HG02981 (cell line): ENCODE measurements around the gene DOCK4.

ENCODE experiments used
- ATAC-seq: cut with Tn5 transposase; IDR thresholded peaks from one replicate; pipeline ENCODE4 v1.9.1; 2021; ENCODE audit warnings: mild to moderate bottlenecking, moderate library complexity; ENCODE audit not compliant: unreplicated experiment

The DOCK4 gene

GRCh38 chr7:112193915-112194502 is 12.2 kb downstream of the DOCK4 start:
- ATAC-seq = no peak

- no peak for ATAC-seq
Measured at GRCh38 chr7:112192236-112193154, 13.7 kb downstream of the DOCK4 start.

- ATAC-seq = no peak
Measured at GRCh38 chr7:112190120-112190519, 16.1 kb downstream of the DOCK4 start.

- no peak for ATAC-seq
Measured at GRCh38 chr7:112189691-112190090, 16.5 kb downstream of the DOCK4 start.

GRCh38 chr7:112188257-112188656 is 17.9 kb downstream of the DOCK4 start:
- ATAC-seq = no peak

GRCh38 chr7:112186300-112186699 is 19.9 kb downstream of the DOCK4 start:
- no peak for ATAC-seq

GRCh38 chr7:112185005-112185834 is 21.0 kb downstream of the DOCK4 start:
- no peak for ATAC-seq

- no peak for ATAC-seq
Measured at GRCh38 chr7:112184455-112184854, 21.7 kb downstream of the DOCK4 start.

- no peak for ATAC-seq
Measured at GRCh38 chr7:112183266-112183665, 22.9 kb downstream of the DOCK4 start.

- ATAC-seq = no peak
Measured at GRCh38 chr7:112182749-112183148, 23.4 kb downstream of the DOCK4 start.

- ATAC-seq = no peak
Measured at GRCh38 chr7:112180223-112180622, 26.0 kb downstream of the DOCK4 start.

- ATAC-seq = no peak
Measured at GRCh38 chr7:112176693-112177415, 29.3 kb downstream of the DOCK4 start.

GRCh38 chr7:112176241-112176640 is 30.0 kb downstream of the DOCK4 start:
- no peak for ATAC-seq

- ATAC-seq = no peak
Measured at GRCh38 chr7:112174192-112174591, 32.0 kb downstream of the DOCK4 start.

- ATAC-seq = no peak
Measured at GRCh38 chr7:112173568-112173905, 32.7 kb downstream of the DOCK4 start.

GRCh38 chr7:112172870-112173567 is 33.2 kb downstream of the DOCK4 start:
- no peak for ATAC-seq

- no peak for ATAC-seq
Measured at GRCh38 chr7:112171673-112172072, 34.5 kb downstream of the DOCK4 start.

- ATAC-seq = no peak
Measured at GRCh38 chr7:112168915-112169314, 37.3 kb downstream of the DOCK4 start.

- ATAC-seq = no peak
Measured at GRCh38 chr7:112167147-112167546, 39.1 kb downstream of the DOCK4 start.

GRCh38 chr7:112162784-112163506 is 43.3 kb downstream of the DOCK4 start:
- no peak for ATAC-seq
